ENCODE data around the gene SULT2B1.
"Not testable (repeated sequence)": the region's sequence is repeated elsewhere in the genome, so short reads cannot be mapped to it uniquely, and the experiment has no call there.

The SULT2B1 gene

DNA sequence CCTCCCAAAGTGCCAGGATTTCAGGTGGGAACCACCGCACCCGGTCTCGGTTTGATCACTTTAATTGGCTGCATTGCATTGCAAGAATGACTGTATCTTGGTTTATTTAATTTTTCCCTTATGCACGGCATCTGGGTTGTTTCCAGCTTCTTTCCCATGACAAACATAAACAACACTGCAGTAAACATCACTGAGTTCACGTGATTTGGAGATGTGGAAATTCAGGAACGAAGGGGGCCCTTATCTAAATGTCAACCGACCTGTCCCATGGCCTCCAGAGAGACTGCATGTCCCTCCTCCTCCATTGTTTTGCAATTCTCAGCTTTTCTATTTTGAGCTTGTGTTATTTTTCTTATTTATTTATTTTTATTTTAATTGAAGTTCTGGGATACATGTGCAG lies 14.4 kb upstream of the SULT2B1 start:
- H3K4me3 ChIP-seq (ENCODE audit: low read depth, low read length) = no peak overlapping the region
- DNase-seq (ENCODE audit: low read depth) = no peak
- TF ChIP-seq MYC (IDR thresholded peaks at IDR 0.05; ENCODE audit: low read depth, low read length) (no peak), POLR2A (IDR thresholded peaks at IDR 0.05; ENCODE audit: extremely low read depth, insufficient read length) (no peak)
- TF ChIP-seq, protein P1, sequence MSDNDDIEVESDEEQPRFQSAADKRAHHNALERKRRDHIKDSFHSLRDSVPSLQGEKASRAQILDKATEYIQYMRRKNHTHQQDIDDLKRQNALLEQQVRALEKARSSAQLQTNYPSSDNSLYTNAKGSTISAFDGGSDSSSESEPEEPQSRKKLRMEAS (IDR thresholded peaks at IDR 0.05; ENCODE audit: low read depth, low read length) = no peak
- TF ChIP-seq, protein P2, sequence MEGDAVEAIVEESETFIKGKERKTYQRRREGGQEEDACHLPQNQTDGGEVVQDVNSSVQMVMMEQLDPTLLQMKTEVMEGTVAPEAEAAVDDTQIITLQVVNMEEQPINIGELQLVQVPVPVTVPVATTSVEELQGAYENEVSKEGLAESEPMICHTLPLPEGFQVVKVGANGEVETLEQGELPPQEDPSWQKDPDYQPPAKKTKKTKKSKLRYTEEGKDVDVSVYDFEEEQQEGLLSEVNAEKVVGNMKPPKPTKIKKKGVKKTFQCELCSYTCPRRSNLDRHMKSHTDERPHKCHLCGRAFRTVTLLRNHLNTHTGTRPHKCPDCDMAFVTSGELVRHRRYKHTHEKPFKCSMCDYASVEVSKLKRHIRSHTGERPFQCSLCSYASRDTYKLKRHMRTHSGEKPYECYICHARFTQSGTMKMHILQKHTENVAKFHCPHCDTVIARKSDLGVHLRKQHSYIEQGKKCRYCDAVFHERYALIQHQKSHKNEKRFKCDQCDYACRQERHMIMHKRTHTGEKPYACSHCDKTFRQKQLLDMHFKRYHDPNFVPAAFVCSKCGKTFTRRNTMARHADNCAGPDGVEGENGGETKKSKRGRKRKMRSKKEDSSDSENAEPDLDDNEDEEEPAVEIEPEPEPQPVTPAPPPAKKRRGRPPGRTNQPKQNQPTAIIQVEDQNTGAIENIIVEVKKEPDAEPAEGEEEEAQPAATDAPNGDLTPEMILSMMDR (IDR thresholded peaks at IDR 0.05; ENCODE audit: low read depth, low read length) = no peak

DNA sequence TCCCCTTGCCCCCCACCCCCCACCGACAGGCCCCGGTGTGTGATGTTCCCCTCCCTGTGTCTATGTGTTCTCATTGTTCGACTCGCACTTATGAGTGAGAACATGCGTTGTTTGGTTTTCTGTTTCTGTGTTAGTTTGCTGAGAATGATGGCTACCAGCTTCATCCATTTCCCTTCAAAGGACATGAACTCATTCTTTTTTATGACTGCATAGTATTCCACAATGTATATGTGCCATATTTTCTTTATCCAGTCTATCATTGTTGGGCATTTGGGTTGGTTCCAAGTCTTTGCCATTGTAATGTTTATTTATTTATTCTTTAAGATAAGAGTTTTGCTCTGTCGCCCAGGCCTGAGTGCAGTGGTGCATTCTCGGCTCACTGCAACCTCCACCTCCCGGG lies 13.9 kb upstream of the SULT2B1 start:
- H3K4me3 ChIP-seq (ENCODE audit: low read depth, low read length); DNase-seq (ENCODE audit: low read depth): not testable (repeated sequence)

DNA sequence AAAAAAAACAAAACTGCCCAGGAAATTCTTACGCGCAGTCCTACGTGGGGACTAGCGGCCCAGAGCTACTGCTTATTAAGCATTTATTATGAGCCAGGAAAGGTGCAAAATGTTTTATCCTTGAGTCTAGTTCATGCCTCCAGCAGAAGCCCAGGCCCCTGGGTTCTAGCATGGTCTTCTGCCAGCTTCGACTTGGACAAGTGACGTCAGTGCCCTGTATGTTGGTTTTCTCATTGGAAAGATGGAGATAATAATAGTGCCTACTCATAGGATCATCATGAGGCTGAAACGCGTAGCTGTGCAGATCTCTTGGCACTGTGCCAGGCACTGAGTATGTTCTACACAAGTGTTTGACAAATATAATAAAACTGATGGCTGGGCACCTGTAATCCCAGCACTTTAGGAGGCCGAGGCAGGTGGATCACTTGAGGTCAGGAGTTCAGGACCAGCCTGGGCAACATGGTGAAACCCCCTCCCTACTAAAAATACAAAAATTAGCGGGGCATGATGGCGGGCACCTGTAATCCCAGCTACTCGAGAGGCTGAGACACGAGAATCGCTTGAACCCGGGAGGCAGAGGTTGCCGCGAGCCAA lies 12.4 kb upstream of the SULT2B1 start:
- peak; percentile 49 for DNase-seq (ENCODE audit: low read depth)
- no peak overlapping the region for H3K4me3 ChIP-seq (ENCODE audit: low read depth, low read length)
- no peak for TF ChIP-seq MYC (IDR thresholded peaks at IDR 0.05; ENCODE audit: low read depth, low read length)
- TF ChIP-seq, protein P2 (IDR thresholded peaks at IDR 0.05; ENCODE audit: low read depth, low read length) = peak; percentile 1

DNA sequence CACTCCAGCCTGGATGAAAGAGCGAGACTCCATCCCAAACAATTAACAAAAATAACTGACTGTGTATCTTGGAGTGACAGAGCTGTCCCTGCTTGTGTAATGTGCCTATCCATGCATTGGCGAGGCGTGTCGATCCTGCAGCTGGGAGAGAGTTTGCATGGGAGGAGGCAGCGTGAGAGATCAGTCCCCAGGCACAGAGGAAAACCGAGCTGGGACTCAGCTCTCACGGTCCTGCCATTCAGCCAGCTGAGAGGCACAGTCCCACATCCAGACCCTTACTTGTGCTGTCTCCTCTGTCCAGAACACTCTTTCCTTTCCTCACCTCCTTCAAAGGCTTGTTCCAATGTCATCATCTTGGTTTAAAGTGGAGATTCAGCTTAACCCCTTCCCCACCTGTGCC lies 11.9 kb upstream of the SULT2B1 start:
- no peak overlapping the region for H3K4me3 ChIP-seq (ENCODE audit: low read depth, low read length)
- no peak for DNase-seq (ENCODE audit: low read depth)
- TF ChIP-seq, protein P2 (IDR thresholded peaks at IDR 0.05; ENCODE audit: low read depth, low read length) = no peak
- TF ChIP-seq MYC (IDR thresholded peaks at IDR 0.05; ENCODE audit: low read depth, low read length) = no peak
- TF ChIP-seq, protein P1 (IDR thresholded peaks at IDR 0.05; ENCODE audit: low read depth, low read length) = no peak
- no peak for TF ChIP-seq POLR2A (IDR thresholded peaks at IDR 0.05; ENCODE audit: extremely low read depth, insufficient read length)

DNA sequence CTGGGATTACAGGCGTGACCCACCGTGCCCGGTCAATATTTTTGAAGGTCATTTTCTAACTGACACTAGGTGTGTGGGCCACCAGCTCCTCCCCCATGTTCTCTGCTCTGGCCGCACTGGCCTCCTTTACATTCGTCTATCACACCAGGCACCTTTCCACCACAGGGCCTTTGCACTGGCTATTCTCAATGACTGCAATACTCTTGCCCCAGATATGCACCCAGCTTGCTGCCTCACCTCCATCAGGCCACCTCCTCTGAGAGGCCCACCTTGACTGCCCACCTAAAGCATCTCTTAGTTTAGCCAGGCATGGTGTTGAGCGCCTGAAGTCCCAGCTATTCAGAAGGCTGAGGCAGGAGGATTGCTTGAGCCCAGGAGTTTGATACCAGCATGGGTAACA lies 10.2 kb upstream of the SULT2B1 start:
- DNase-seq (ENCODE audit: low read depth) = no peak
- TF ChIP-seq POLR2A (IDR thresholded peaks at IDR 0.05; ENCODE audit: extremely low read depth, insufficient read length) (no peak), MYC (IDR thresholded peaks at IDR 0.05; ENCODE audit: low read depth, low read length) (no peak)
- TF ChIP-seq, protein P2 (IDR thresholded peaks at IDR 0.05; ENCODE audit: low read depth, low read length) = no peak
- TF ChIP-seq, protein P1 (IDR thresholded peaks at IDR 0.05; ENCODE audit: low read depth, low read length) = no peak
- H3K4me3 ChIP-seq (ENCODE audit: low read depth, low read length) = no peak overlapping the region

DNA sequence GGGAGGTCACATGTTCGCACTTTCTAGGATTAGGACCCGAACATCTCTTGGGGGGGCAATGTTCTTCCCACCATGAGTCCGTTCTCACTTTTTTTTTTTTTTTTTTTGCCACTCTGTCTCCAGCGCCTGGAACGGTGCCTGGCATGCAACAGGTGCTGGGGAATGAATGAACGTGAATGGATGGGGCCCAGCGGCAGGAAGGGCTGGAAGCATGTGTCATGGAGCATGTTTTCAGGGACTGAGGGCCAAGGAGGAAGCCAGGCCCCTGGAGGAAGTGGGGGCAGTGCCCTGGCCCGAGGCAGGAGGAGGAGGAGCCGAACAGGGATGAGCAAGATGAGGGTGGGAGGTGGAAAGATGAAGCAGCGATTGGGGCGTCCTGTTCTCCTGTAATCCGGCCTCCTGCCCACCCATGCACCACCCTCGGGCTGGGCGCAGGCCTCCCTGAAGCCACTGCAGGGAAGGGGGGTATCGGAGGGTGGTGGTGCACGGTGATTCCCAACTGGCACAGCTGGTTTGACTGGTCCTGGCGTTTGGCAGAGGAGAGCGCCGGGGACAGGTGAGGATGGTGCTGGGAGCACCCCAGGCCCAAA lies 8.8 kb upstream of the SULT2B1 start:
- no peak overlapping the region for H3K4me3 ChIP-seq (ENCODE audit: low read depth, low read length)
- peak; percentile 82 for DNase-seq (ENCODE audit: low read depth)
- TF ChIP-seq POLR2A (IDR thresholded peaks at IDR 0.05; ENCODE audit: extremely low read depth, insufficient read length) (no peak), MYC (IDR thresholded peaks at IDR 0.05; ENCODE audit: low read depth, low read length) (peak; percentile 83)
- TF ChIP-seq, protein P2 (IDR thresholded peaks at IDR 0.05; ENCODE audit: low read depth, low read length) = no peak
- TF ChIP-seq, protein P1 (IDR thresholded peaks at IDR 0.05; ENCODE audit: low read depth, low read length) = peak; percentile 74

Measured in NB4 (cell line).